Measurements from ENCODE around the gene S100A2. TPM values are rescaled to one million over a fixed set of nuclear protein-coding genes. Genes with fewer than 3 reads are reported as not detected.
"Not testable (repeated sequence)": the region's sequence is repeated elsewhere in the genome, so short reads cannot be mapped to it uniquely, and the experiment has no call there.

S100A2 gene
- total and polyA plus RNA-seq, 2 of the 8 experiments (the other 6 are each of a cell fraction or from before 2014, with no cell fraction given): 0.86 TPM; not detected in 1

- ChIA-PET CTCF (ENCODE audit: partially characterized antibody) (interaction anchor here (1.2 to 4.4 kb wide), 3 partner anchors 11 to 167 kb away, joined by 4 to 51 read pairs (median 8); partner anchors contain the start of gene S100A6), POLR2A (ENCODE audit: partially characterized antibody) (interaction anchor here (2.7 to 3.2 kb wide), 2 partner anchors 10 to 112 kb away, joined by 10 to 13 read pairs; partner anchors contain the start of gene CHTOP)
- not testable (repeated sequence) for H3K56ac ChIP-seq (replicated peaks; ENCODE audit: insufficient read length, low read depth, low read length); H2BK5ac ChIP-seq (ENCODE audit: low read depth, low read length); H4K8ac ChIP-seq (ENCODE audit: extremely low read depth, insufficient read depth, low read length); FAIRE-seq; H3K23me2 ChIP-seq (ENCODE audit: low read depth, low read length); H2BK12ac ChIP-seq (ENCODE audit: low read depth, low read length); H2AFZ ChIP-seq (ENCODE audit: low read length); H4K5ac ChIP-seq (ENCODE audit: insufficient read length, low read depth, low read length); H3K9ac ChIP-seq (replicated peaks in 1 of 4; ENCODE audit: extremely low read depth in 1 of 4, low read depth in 3 of 4, low read length in 3 of 4); H4K20me1 ChIP-seq (replicated peaks in 1 of 2; ENCODE audit: control insufficient read depth in 1 of 2, insufficient read depth in 2 of 2, low read length in 2 of 2); DNase-seq (ENCODE audit: low read depth in 1 of 2, low spot score in 2 of 2); H3K18ac ChIP-seq (ENCODE audit: extremely low read depth, low read length); H2BK120ac ChIP-seq (replicated peaks; ENCODE audit: low read depth, low read length); H2AK5ac ChIP-seq (ENCODE audit: low read depth, low read length); H3K27ac ChIP-seq (ENCODE audit: low read depth, low read length); H3K79me1 ChIP-seq (ENCODE audit: low read depth, low read length); H3K14ac ChIP-seq (ENCODE audit: insufficient read length); H3K36me3 ChIP-seq (ENCODE audit: control insufficient read depth in 2 of 4, insufficient read depth in 4 of 4, low read length in 3 of 4); H3K79me2 ChIP-seq (ENCODE audit: control insufficient read depth in 1 of 2, insufficient read depth in 2 of 2, low read length in 2 of 2); H3K9me3 ChIP-seq (ENCODE audit: insufficient read depth in 2 of 2, low read depth in 1 of 2, low read length in 1 of 2); H3K4me2 ChIP-seq (ENCODE audit: insufficient read depth in 1 of 2, low read depth in 2 of 2, low read length in 2 of 2); H3K23ac ChIP-seq (ENCODE audit: insufficient read length); H3K4me3 ChIP-seq (ENCODE audit: extremely low read depth in 1 of 4, insufficient read depth in 2 of 4, low read depth in 3 of 4, low read length in 4 of 4); H4K91ac ChIP-seq (replicated peaks; ENCODE audit: insufficient read length, low read length); H3K27me3 ChIP-seq (replicated peaks in 1 of 4; ENCODE audit: control insufficient read depth in 3 of 4, extremely low read depth in 1 of 4, insufficient read depth in 3 of 4, low read length in 3 of 4); H3K4ac ChIP-seq (replicated peaks; ENCODE audit: insufficient read length, low read depth, low read length); H2BK15ac ChIP-seq (ENCODE audit: low read length); H2BK20ac ChIP-seq (ENCODE audit: low read length)
- 86% methylated on average over 13 of the region's 14 CpGs; no CpG with 5 or more reads in 1 of the 2 experiments for WGBS, 2 experiments (ENCODE audit: extremely low coverage in 1 of 2, insufficient coverage in 1 of 2, insufficient read length in 1 of 2, insufficient replicate concordance in 2 of 2, low coverage in 1 of 2, low lambda C conversion rate in 2 of 2, missing lambda C conversion rate in 1 of 2)
- peaks cover 6 to 15% (median 8%) of the 10 kb centered on the region in 4 experiments; a peak in 5 of 7 replicates for H3K4me1 ChIP-seq (replicated peaks in 1 of 4; ENCODE audit: control insufficient read depth in 3 of 4, insufficient read depth in 4 of 4, low read length in 3 of 4)
Measured at GRCh38 chr1:153522353-153523048, 43.1 kb downstream of the S100A2 start.
